ENCODE data around the gene NAV2.

Gene NAV2

GRCh38 chr11:19756675-19757475, 44.2 kb downstream of the NAV2 start:
- Histone ChIP-seq H3K4me3 (no peak overlapping the region), H3K9me3 (ENCODE audit: low read depth, low read length) (no peaks in the 10 kb centered on the region), H3K9ac (ENCODE audit: insufficient read length) (no peak overlapping the region), H3K27ac (no peak overlapping the region), H3K36me3 (ENCODE audit: insufficient read depth, low read length) (no peaks in the 10 kb centered on the region)
- TF ChIP-seq POLR2AphosphoS5 (IDR thresholded peaks at IDR 0.05; ENCODE audit: borderline replicate concordance, low read depth, low read length) (no peak), EZH2 (IDR thresholded peaks at IDR 0.05) (no peak), FOXP2 (optimal IDR thresholded peaks at IDR 0.05; ENCODE audit: control extremely low read depth, extremely low read length, insufficient read depth) (no peak)
- no peak for DNase-seq (ENCODE audit: low read depth, low spot score)

DNA sequence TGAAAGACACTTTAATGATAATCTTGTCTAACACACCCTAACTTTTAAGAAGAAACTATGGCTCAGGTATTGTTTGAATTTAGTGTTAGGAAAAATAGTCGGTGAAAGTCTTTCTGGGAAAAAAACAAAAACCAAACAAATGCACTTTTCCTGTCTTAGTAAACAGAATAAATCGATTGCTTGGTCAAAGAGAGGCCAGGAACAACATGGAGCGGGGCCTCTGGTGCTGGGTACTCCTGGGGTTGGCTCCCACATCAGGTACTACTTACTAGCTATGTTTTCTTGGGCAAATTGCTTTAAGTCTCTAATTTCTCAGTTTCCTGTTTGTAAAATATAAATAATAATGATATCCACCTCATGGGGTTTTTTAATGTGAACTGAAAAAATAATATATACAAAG, 46.8 kb downstream of the NAV2 start:
- DNase-seq (ENCODE audit: low read depth, low spot score), result no peak
- Histone ChIP-seq H3K36me3 (ENCODE audit: insufficient read depth, low read length) (no peaks in the 10 kb centered on the region), H3K27ac (no peak overlapping the region), H3K4me3 (no peak overlapping the region), H3K9me3 (ENCODE audit: low read depth, low read length) (no peaks in the 10 kb centered on the region), H3K9ac (ENCODE audit: insufficient read length) (no peak overlapping the region)
- TF ChIP-seq EZH2 (IDR thresholded peaks at IDR 0.05) (no peak), FOXP2 (optimal IDR thresholded peaks at IDR 0.05; ENCODE audit: control extremely low read depth, extremely low read length, insufficient read depth) (no peak), POLR2AphosphoS5 (IDR thresholded peaks at IDR 0.05; ENCODE audit: borderline replicate concordance, low read depth, low read length) (no peak)

DNA sequence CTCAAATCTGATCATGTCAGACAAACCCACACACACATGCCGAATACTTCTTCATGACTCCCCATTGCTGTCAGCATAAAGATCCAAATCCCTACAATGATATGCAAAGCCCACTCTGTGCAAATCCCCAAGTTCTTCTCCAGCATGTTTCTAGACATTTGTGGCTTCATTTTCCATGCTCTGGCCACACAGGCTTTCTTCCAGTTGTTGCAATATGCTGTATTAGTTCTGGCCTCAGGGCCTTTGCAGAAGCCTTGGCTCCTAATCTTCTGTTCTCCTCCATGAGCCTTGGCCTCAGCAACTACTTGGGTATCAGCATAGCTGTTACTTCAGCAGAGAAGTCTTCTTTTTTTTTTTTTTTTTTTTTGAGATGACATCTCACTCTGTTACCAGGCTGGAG, 49.6 kb downstream of the NAV2 start:
- no peak for DNase-seq (ENCODE audit: low read depth, low spot score)
- TF ChIP-seq EZH2 (IDR thresholded peaks at IDR 0.05) (no peak), FOXP2 (optimal IDR thresholded peaks at IDR 0.05; ENCODE audit: control extremely low read depth, extremely low read length, insufficient read depth) (no peak), POLR2AphosphoS5 (IDR thresholded peaks at IDR 0.05; ENCODE audit: borderline replicate concordance, low read depth, low read length) (no peak)
- Histone ChIP-seq H3K9ac (ENCODE audit: insufficient read length) (no peak overlapping the region), H3K36me3 (ENCODE audit: insufficient read depth, low read length) (no peaks in the 10 kb centered on the region), H3K4me3 (no peak overlapping the region), H3K27ac (no peak overlapping the region), H3K9me3 (ENCODE audit: low read depth, low read length) (no peaks in the 10 kb centered on the region)

DNA sequence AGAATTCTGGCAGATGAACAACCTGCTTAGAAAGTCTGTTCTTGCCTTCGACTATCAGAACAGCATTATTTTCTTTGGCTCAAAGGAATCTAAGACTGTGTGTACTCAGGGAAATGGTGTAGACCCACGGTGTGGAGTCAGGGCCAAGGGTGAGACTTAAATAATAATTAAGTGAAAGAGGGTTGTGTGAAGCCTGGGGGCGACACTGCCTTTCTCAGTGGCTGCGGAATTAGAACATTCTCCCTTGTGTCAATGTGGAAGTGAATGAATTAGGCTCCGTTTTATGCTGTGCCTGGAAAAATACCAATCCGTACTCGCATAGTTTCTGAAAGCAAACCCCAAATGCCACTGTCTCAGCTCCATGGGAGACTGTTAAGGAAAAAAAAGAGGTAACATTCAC, 50.7 kb downstream of the NAV2 start:
- TF ChIP-seq EZH2 (IDR thresholded peaks at IDR 0.05), result no peak
- TF ChIP-seq FOXP2 (optimal IDR thresholded peaks at IDR 0.05; ENCODE audit: control extremely low read depth, extremely low read length, insufficient read depth), result no peak
- TF ChIP-seq POLR2AphosphoS5 (IDR thresholded peaks at IDR 0.05; ENCODE audit: borderline replicate concordance, low read depth, low read length), result no peak
- H3K27ac ChIP-seq, result no peak overlapping the region
- H3K9ac ChIP-seq (ENCODE audit: insufficient read length), result no peak overlapping the region

GRCh38 chr11:19766206-19766605, 53.6 kb downstream of the NAV2 start:
- no peaks in the 10 kb centered on the region for H3K9me3 ChIP-seq (ENCODE audit: low read depth, low read length)
- no peak for DNase-seq (ENCODE audit: low read depth, low spot score)
- no peak overlapping the region for H3K9ac ChIP-seq (ENCODE audit: insufficient read length)
- H3K36me3 ChIP-seq (ENCODE audit: insufficient read depth, low read length), result no peaks in the 10 kb centered on the region
- no peak overlapping the region for H3K27ac ChIP-seq
- no peak for TF ChIP-seq FOXP2 (optimal IDR thresholded peaks at IDR 0.05; ENCODE audit: control extremely low read depth, extremely low read length, insufficient read depth)
- TF ChIP-seq POLR2AphosphoS5 (IDR thresholded peaks at IDR 0.05; ENCODE audit: borderline replicate concordance, low read depth, low read length), result no peak
- no peak for TF ChIP-seq EZH2 (IDR thresholded peaks at IDR 0.05)
- no peak overlapping the region for H3K4me3 ChIP-seq

More for the DNA sequence above, 50.7 kb downstream of the NAV2 start:
- Histone ChIP-seq H3K36me3 (ENCODE audit: insufficient read depth, low read length) (no peaks in the 10 kb centered on the region), H3K4me3 (no peak overlapping the region), H3K9me3 (ENCODE audit: low read depth, low read length) (no peaks in the 10 kb centered on the region)
- no peak for DNase-seq (ENCODE audit: low read depth, low spot score)

- TF ChIP-seq FOXP2 (optimal IDR thresholded peaks at IDR 0.05; ENCODE audit: control extremely low read depth, extremely low read length, insufficient read depth), result no peak
- TF ChIP-seq EZH2 (IDR thresholded peaks at IDR 0.05), result no peak
- no peak for TF ChIP-seq POLR2AphosphoS5 (IDR thresholded peaks at IDR 0.05; ENCODE audit: borderline replicate concordance, low read depth, low read length)
- Histone ChIP-seq H3K27ac (no peak overlapping the region), H3K4me3 (no peak overlapping the region), H3K9ac (ENCODE audit: insufficient read length) (no peak overlapping the region), H3K36me3 (ENCODE audit: insufficient read depth, low read length) (no peaks in the 10 kb centered on the region), H3K9me3 (ENCODE audit: low read depth, low read length) (no peaks in the 10 kb centered on the region)
- no peak for DNase-seq (ENCODE audit: low read depth, low spot score)
These were observed 54.2 kb downstream of the NAV2 start for GRCh38 chr11:19766810-19767209.

- H3K9me3 ChIP-seq (ENCODE audit: low read depth, low read length), result no peaks in the 10 kb centered on the region
- no peak overlapping the region for H3K4me3 ChIP-seq
- H3K36me3 ChIP-seq (ENCODE audit: insufficient read depth, low read length), result no peaks in the 10 kb centered on the region
- no peak for DNase-seq (ENCODE audit: low read depth, low spot score)
- no peak overlapping the region for H3K9ac ChIP-seq (ENCODE audit: insufficient read length)
- no peak overlapping the region for H3K27ac ChIP-seq
- TF ChIP-seq FOXP2 (optimal IDR thresholded peaks at IDR 0.05; ENCODE audit: control extremely low read depth, extremely low read length, insufficient read depth) (no peak), POLR2AphosphoS5 (IDR thresholded peaks at IDR 0.05; ENCODE audit: borderline replicate concordance, low read depth, low read length) (no peak), EZH2 (IDR thresholded peaks at IDR 0.05) (no peak)
These were observed 55.1 kb downstream of the NAV2 start for GRCh38 chr11:19767627-19768151.

DNA sequence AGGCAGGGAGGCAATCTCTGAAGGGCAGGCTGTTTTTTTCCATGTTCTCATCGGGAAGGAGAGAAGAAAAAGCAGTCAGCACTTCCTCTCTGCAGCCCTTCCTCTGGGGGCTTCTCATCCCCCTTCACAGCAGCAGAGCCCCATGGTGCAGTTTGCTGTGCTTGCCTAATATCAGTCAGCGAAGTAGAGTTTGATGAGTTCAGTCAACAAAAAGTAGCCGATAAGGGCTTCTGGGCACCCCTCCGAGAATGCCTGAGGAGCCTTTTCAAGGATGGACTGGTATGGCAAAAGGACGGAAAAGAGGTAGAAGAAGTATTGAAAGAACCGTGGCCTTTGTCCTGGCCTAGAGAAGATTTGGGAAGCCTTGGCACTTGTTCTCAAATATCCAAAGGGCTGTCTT, 55.6 kb downstream of the NAV2 start:
- TF ChIP-seq FOXP2 (optimal IDR thresholded peaks at IDR 0.05; ENCODE audit: control extremely low read depth, extremely low read length, insufficient read depth), result no peak
- no peak for TF ChIP-seq POLR2AphosphoS5 (IDR thresholded peaks at IDR 0.05; ENCODE audit: borderline replicate concordance, low read depth, low read length)
- TF ChIP-seq EZH2 (IDR thresholded peaks at IDR 0.05), result no peak
- no peak overlapping the region for H3K27ac ChIP-seq

More for the DNA sequence above, 55.6 kb downstream of the NAV2 start:
- H3K36me3 ChIP-seq (ENCODE audit: insufficient read depth, low read length), result no peaks in the 10 kb centered on the region
- H3K9me3 ChIP-seq (ENCODE audit: low read depth, low read length), result no peaks in the 10 kb centered on the region
- DNase-seq (ENCODE audit: low read depth, low spot score), result no peak
- no peak overlapping the region for H3K9ac ChIP-seq (ENCODE audit: insufficient read length)
- H3K4me3 ChIP-seq, result no peak overlapping the region

Data from SK-N-MC (cell line).